SK-N-SH treated with all-trans-retinoic acid at 6 μM for 48 hours (cell line): ENCODE measurements around the gene TSSK1B.

Experiments used
- ATAC-seq: fragments of 200-7000 bp; cut with Tn5 transposase; 3 replicates; pipeline ENCODE4 v1.9.1; 2020; ENCODE audit warnings: mild to moderate bottlenecking, moderate library complexity
- ARNTL ChIP-seq: fragments of 450-650 bp; formaldehyde crosslinking; IDR thresholded peaks from 2 replicates; pipeline ENCODE4 v1.5.0; 2020; ENCODE audit warnings: low read depth, mild to moderate bottlenecking, moderate library complexity, borderline replicate concordance
- BACH2 ChIP-seq: fragments of 250-450 bp; sonication (Bioruptor Pico); IDR thresholded peaks from 2 replicates; pipeline ENCODE4 v1.9.0; 2021; ENCODE audit warnings: mild to moderate bottlenecking, borderline replicate concordance
- CSDC2 ChIP-seq: fragments of 250-450 bp; sonication (Bioruptor Pico); IDR thresholded peaks from 2 replicates; pipeline ENCODE4 v1.5.0; 2020; ENCODE audit warnings: mild to moderate bottlenecking, moderate library complexity
- ESRRG ChIP-seq: fragments of 250-450 bp; sonication (Bioruptor Pico); IDR thresholded peaks from 2 replicates; pipeline ENCODE4 v1.6.1; 2021; ENCODE audit warnings: mild to moderate bottlenecking
- GLIS3 ChIP-seq: fragments of 250-450 bp; sonication (Bioruptor Pico); IDR thresholded peaks from 2 replicates; pipeline ENCODE4 v1.5.0; 2020; ENCODE audit warnings: mild to moderate bottlenecking, moderate library complexity
- ISL1 ChIP-seq: fragments of 250-450 bp; sonication (Bioruptor Pico); IDR thresholded peaks from 2 replicates; pipeline ENCODE4 v2.1.2; 2022; ENCODE audit warnings: mild to moderate bottlenecking, moderate library complexity
- OSR1 ChIP-seq: fragments of 250-450 bp; sonication (Bioruptor Pico); IDR thresholded peaks from 2 replicates; pipeline ENCODE4 v1.8.0; 2022; ENCODE audit warnings: moderate library complexity, mild to moderate bottlenecking, inconsistent platforms
- PPARA ChIP-seq: fragments of 250-450 bp; sonication (Bioruptor Pico); IDR thresholded peaks from 2 replicates; pipeline ENCODE4 v1.5.0; 2020; ENCODE audit warnings: mild to moderate bottlenecking, borderline replicate concordance
- RARB ChIP-seq: fragments of 250-450 bp; sonication (Bioruptor Pico); IDR thresholded peaks from 2 replicates; pipeline ENCODE4 v1.8.0; 2021; ENCODE audit warnings: mild to moderate bottlenecking, moderate library complexity
- SNAI2 ChIP-seq: fragments of 250-450 bp; sonication (Bioruptor Pico); IDR thresholded peaks from 2 replicates; pipeline ENCODE4 v1.5.0; 2020; ENCODE audit warnings: mild to moderate bottlenecking, moderate library complexity
- TCF4 ChIP-seq: fragments of 250-450 bp; sonication (Bioruptor Pico); IDR thresholded peaks from 2 replicates; pipeline ENCODE4 v1.8.0; 2021; ENCODE audit warnings: mild to moderate bottlenecking, moderate library complexity, borderline replicate concordance
- ZC3H10 ChIP-seq: fragments of 250-450 bp; sonication (Bioruptor Pico); IDR thresholded peaks from 2 replicates; pipeline ENCODE4 v1.5.1; 2021; ENCODE audit warnings: mild to moderate bottlenecking, moderate library complexity
- ZFP3 ChIP-seq: fragments of 250-450 bp; sonication (Bioruptor Pico); IDR thresholded peaks from 2 replicates; pipeline ENCODE4 v1.5.0; 2020; ENCODE audit warnings: mild to moderate bottlenecking, moderate library complexity
- ZFP30 ChIP-seq: fragments of 450-650 bp; formaldehyde crosslinking; IDR thresholded peaks from 2 replicates; pipeline ENCODE4 v1.5.0; 2022; ENCODE audit warnings: mild to moderate bottlenecking, moderate library complexity
- ZNF565 ChIP-seq: fragments of 450-650 bp; formaldehyde crosslinking; conservative IDR thresholded peaks from 2 replicates; pipeline ENCODE4 v1.5.0; 2020; ENCODE audit warnings: low read depth, mild to moderate bottlenecking, moderate library complexity
- ZNF70 ChIP-seq: fragments of 450-650 bp; formaldehyde crosslinking; IDR thresholded peaks from 2 replicates; pipeline ENCODE4 v1.5.0; 2020; ENCODE audit warnings: mild to moderate bottlenecking, moderate library complexity
- ZNF8 ChIP-seq: fragments of 450-650 bp; formaldehyde crosslinking; IDR thresholded peaks from 2 replicates; pipeline ENCODE4 v1.5.0; 2020; ENCODE audit warnings: mild to moderate bottlenecking, moderate library complexity
- TF ChIP-seq, protein P1 (sequence below): fragments of 250-450 bp; sonication (Bioruptor Pico); IDR thresholded peaks from 2 replicates; pipeline ENCODE4 v1.8.0; 2021; ENCODE audit warnings: low read depth, mild to moderate bottlenecking, moderate library complexity, borderline replicate concordance
- TF ChIP-seq, protein P2 (sequence below): fragments of 250-450 bp; sonication (Bioruptor Pico); IDR thresholded peaks from 2 replicates; pipeline ENCODE4 v1.5.1; 2021; ENCODE audit warnings: mild to moderate bottlenecking, moderate library complexity
- TF ChIP-seq, protein P3 (sequence below): fragments of 250-450 bp; sonication (Bioruptor Pico); IDR thresholded peaks from 2 replicates; pipeline ENCODE4 v1.5.1; 2020; ENCODE audit warnings: low read depth, mild to moderate bottlenecking, moderate library complexity
- TF ChIP-seq, protein P4 (sequence below): fragments of 250-450 bp; sonication (Bioruptor Pico); IDR thresholded peaks from 2 replicates; pipeline ENCODE4 v1.8.0; 2020; ENCODE audit warnings: mild to moderate bottlenecking, moderate library complexity, borderline replicate concordance
- TF ChIP-seq, protein P5 (sequence below): fragments of 250-450 bp; sonication (Bioruptor Pico); IDR thresholded peaks from 2 replicates; pipeline ENCODE4 v1.5.0; 2020; ENCODE audit warnings: mild to moderate bottlenecking, moderate library complexity

Gene TSSK1B

DNA sequence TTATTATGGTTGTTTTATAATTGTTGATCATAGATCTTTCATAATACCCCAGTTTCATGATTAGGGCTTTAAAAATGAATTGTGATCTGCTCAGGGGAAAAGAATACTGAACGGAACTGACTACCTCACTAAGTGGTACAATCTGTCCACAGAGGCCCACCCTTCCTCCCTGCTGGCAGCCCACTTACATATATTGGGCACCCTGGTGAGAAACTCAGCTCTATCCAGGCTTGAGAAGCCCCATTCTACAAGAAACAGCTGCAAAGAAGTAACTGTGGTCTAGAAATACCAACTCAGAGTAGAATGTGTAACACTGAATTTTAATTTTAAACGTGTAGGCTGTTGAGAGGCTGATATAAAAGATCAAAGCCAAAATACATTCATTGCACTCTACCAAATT is 46.9 kb downstream of the TSSK1B start:
- no peak for ATAC-seq
- TF ChIP-seq, protein P1, sequence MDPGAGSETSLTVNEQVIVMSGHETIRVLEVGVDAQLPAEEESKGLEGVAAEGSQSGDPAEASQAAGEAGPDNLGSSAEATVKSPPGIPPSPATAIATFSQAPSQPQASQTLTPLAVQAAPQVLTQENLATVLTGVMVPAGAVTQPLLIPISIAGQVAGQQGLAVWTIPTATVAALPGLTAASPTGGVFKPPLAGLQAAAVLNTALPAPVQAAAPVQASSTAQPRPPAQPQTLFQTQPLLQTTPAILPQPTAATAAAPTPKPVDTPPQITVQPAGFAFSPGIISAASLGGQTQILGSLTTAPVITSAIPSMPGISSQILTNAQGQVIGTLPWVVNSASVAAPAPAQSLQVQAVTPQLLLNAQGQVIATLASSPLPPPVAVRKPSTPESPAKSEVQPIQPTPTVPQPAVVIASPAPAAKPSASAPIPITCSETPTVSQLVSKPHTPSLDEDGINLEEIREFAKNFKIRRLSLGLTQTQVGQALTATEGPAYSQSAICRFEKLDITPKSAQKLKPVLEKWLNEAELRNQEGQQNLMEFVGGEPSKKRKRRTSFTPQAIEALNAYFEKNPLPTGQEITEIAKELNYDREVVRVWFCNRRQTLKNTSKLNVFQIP = no peak
- TF ChIP-seq ZFP3 (no peak), ZNF70 (CRISPR knock-in tag) (no peak), BACH2 (CRISPR knock-in tag) (no peak), ZFP30 (CRISPR knock-in tag) (no peak), ESRRG (no peak), ARNTL (no peak), CSDC2 (CRISPR knock-in tag) (no peak), ZC3H10 (CRISPR knock-in tag) (no peak), GLIS3 (CRISPR knock-in tag) (no peak), SNAI2 (no peak), OSR1 (CRISPR knock-in tag) (no peak), ZNF565 (CRISPR knock-in tag) (no peak), ZNF8 (CRISPR knock-in tag) (no peak), TCF4 (CRISPR knock-in tag) (no peak), PPARA (no peak)
- TF ChIP-seq, protein P2, sequence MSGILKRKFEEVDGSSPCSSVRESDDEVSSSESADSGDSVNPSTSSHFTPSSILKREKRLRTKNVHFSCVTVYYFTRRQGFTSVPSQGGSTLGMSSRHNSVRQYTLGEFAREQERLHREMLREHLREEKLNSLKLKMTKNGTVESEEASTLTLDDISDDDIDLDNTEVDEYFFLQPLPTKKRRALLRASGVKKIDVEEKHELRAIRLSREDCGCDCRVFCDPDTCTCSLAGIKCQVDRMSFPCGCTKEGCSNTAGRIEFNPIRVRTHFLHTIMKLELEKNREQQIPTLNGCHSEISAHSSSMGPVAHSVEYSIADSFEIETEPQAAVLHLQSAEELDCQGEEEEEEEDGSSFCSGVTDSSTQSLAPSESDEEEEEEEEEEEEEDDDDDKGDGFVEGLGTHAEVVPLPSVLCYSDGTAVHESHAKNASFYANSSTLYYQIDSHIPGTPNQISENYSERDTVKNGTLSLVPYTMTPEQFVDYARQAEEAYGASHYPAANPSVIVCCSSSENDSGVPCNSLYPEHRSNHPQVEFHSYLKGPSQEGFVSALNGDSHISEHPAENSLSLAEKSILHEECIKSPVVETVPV (CRISPR knock-in tag) = no peak
- TF ChIP-seq, protein P3, sequence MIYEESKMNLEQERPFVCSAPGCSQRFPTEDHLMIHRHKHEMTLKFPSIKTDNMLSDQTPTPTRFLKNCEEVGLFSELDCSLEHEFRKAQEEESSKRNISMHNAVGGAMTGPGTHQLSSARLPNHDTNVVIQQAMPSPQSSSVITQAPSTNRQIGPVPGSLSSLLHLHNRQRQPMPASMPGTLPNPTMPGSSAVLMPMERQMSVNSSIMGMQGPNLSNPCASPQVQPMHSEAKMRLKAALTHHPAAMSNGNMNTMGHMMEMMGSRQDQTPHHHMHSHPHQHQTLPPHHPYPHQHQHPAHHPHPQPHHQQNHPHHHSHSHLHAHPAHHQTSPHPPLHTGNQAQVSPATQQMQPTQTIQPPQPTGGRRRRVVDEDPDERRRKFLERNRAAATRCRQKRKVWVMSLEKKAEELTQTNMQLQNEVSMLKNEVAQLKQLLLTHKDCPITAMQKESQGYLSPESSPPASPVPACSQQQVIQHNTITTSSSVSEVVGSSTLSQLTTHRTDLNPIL (CRISPR knock-in tag) = no peak
- TF ChIP-seq, protein P4, sequence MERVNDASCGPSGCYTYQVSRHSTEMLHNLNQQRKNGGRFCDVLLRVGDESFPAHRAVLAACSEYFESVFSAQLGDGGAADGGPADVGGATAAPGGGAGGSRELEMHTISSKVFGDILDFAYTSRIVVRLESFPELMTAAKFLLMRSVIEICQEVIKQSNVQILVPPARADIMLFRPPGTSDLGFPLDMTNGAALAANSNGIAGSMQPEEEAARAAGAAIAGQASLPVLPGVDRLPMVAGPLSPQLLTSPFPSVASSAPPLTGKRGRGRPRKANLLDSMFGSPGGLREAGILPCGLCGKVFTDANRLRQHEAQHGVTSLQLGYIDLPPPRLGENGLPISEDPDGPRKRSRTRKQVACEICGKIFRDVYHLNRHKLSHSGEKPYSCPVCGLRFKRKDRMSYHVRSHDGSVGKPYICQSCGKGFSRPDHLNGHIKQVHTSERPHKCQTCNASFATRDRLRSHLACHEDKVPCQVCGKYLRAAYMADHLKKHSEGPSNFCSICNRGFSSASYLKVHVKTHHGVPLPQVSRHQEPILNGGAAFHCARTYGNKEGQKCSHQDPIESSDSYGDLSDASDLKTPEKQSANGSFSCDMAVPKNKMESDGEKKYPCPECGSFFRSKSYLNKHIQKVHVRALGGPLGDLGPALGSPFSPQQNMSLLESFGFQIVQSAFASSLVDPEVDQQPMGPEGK (CRISPR knock-in tag) = no peak
- TF ChIP-seq, protein P5, sequence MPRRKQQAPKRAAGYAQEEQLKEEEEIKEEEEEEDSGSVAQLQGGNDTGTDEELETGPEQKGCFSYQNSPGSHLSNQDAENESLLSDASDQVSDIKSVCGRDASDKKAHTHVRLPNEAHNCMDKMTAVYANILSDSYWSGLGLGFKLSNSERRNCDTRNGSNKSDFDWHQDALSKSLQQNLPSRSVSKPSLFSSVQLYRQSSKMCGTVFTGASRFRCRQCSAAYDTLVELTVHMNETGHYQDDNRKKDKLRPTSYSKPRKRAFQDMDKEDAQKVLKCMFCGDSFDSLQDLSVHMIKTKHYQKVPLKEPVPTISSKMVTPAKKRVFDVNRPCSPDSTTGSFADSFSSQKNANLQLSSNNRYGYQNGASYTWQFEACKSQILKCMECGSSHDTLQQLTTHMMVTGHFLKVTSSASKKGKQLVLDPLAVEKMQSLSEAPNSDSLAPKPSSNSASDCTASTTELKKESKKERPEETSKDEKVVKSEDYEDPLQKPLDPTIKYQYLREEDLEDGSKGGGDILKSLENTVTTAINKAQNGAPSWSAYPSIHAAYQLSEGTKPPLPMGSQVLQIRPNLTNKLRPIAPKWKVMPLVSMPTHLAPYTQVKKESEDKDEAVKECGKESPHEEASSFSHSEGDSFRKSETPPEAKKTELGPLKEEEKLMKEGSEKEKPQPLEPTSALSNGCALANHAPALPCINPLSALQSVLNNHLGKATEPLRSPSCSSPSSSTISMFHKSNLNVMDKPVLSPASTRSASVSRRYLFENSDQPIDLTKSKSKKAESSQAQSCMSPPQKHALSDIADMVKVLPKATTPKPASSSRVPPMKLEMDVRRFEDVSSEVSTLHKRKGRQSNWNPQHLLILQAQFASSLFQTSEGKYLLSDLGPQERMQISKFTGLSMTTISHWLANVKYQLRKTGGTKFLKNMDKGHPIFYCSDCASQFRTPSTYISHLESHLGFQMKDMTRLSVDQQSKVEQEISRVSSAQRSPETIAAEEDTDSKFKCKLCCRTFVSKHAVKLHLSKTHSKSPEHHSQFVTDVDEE = no peak
- TF ChIP-seq, all 23 proteins: peak for 0

DNA sequence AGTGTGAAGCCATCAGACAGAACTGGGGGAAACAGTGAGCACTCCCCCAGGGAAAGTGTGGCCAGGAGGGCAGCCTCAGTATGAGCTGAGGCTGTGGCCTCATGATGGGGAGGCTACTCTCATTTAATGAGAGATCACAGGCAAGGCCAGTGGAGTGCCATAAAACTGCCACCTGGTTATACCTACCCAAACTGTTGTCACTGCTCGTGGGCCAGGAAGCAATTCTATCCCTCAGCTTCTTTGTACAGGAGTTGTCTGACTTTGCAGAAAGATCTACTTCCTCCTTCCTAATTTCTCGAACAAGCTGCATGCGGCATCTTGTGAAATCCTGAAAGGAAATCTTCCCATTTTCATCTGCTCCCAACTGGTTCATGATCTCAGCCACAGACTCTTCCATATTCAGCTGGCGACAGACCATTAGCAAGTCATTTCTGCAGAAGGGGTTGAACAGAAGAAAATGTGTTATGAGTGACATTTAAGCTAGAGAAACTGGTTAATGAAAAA is 50.0 kb downstream of the TSSK1B start:
- no peak for ATAC-seq
- TF ChIP-seq, protein P2 (CRISPR knock-in tag) = no peak
- TF ChIP-seq, protein P1 = no peak
- no peak for TF ChIP-seq CSDC2 (CRISPR knock-in tag)
- no peak for TF ChIP-seq ZNF565 (CRISPR knock-in tag)
- TF ChIP-seq, protein P3 (CRISPR knock-in tag) = no peak
- no peak for TF ChIP-seq SNAI2
- TF ChIP-seq ZFP3 = no peak
- no peak for TF ChIP-seq RARB (CRISPR knock-in tag)
- TF ChIP-seq ISL1 = no peak
- TF ChIP-seq ZC3H10 (CRISPR knock-in tag) = no peak
- TF ChIP-seq GLIS3 (CRISPR knock-in tag) = no peak
- no peak for TF ChIP-seq ZNF8 (CRISPR knock-in tag)
- TF ChIP-seq BACH2 (CRISPR knock-in tag) = no peak
- TF ChIP-seq, protein P4 (CRISPR knock-in tag) = no peak
- no peak for TF ChIP-seq OSR1 (CRISPR knock-in tag)
